Calu3 (cell line): ENCODE measurements around the gene NOM1. TPM values are rescaled to one million over a fixed set of nuclear protein-coding genes. Genes with fewer than 3 reads are reported as not detected.

ENCODE experiments used
- BruUV-seq: library from RNA; stranded (reverse); fragments of 400-500 nt; replicated peaks from 2 replicates; lab custom pipeline; 2021; lab: Mats Ljungman, UMichigan
- CTCF ChIA-PET: fragments of 300-600 bp; sonication (Branson Sonifier 250); formaldehyde crosslinking; loops from one replicate; lab custom pipeline; 2022; ENCODE audit warnings: antibody characterized with exemption; lab: Charles Lee
- DNase-seq: peaks from one replicate; pipeline ENCODE4 v3.0.0; 2022
- H3K27ac Mint-ChIP-seq: one replicate; pipeline ENCODE4 v1.8.0; 2022; ENCODE audit warnings: mixed read lengths; ENCODE audit not compliant: unreplicated experiment
- H3K27me3 Mint-ChIP-seq: one replicate; pipeline ENCODE4 v1.8.0; 2022; ENCODE audit warnings: mixed read lengths; ENCODE audit not compliant: unreplicated experiment
- H3K36me3 Mint-ChIP-seq: one replicate; pipeline ENCODE4 v1.8.0; 2022; ENCODE audit warnings: mild to moderate bottlenecking, moderate library complexity, mixed read lengths; ENCODE audit not compliant: insufficient read depth, unreplicated experiment
- H3K4me1 Mint-ChIP-seq: one replicate; pipeline ENCODE4 v1.8.0; 2022; ENCODE audit warnings: mild to moderate bottlenecking, low read depth, mixed read lengths; ENCODE audit not compliant: unreplicated experiment
- H3K4me3 Mint-ChIP-seq: one replicate; pipeline ENCODE4 v1.8.0; 2022; ENCODE audit warnings: mild to moderate bottlenecking, low read depth, moderate library complexity, mixed read lengths; ENCODE audit not compliant: unreplicated experiment
- H3K9me3 Mint-ChIP-seq: one replicate; pipeline ENCODE4 v1.8.0; 2022; ENCODE audit warnings: low read depth, mixed read lengths; ENCODE audit not compliant: unreplicated experiment
- intact Hi-C: fragments of 100-400 bp; cut with micrococcal nuclease; formaldehyde crosslinking; loops from one replicate; pipeline ENCODE4 v1.10.0; 2022; ENCODE audit not compliant: unreplicated experiment
- total RNA-seq: library from RNA; stranded (reverse); gene quantifications from 2 replicates; pipeline ENCODE4 v1.2.3, GENCODE V29; 2022
- TF ChIP-seq, protein P1 (sequence below): fragments of 200-600 bp; IDR thresholded peaks from one replicate; pipeline ENCODE4 v1.8.0; 2022; ENCODE audit warnings: antibody characterized with exemption; ENCODE audit not compliant: unreplicated experiment

Gene NOM1
- total RNA-seq, 1 experiment from 2014 or later = 35.1 TPM

DNA sequence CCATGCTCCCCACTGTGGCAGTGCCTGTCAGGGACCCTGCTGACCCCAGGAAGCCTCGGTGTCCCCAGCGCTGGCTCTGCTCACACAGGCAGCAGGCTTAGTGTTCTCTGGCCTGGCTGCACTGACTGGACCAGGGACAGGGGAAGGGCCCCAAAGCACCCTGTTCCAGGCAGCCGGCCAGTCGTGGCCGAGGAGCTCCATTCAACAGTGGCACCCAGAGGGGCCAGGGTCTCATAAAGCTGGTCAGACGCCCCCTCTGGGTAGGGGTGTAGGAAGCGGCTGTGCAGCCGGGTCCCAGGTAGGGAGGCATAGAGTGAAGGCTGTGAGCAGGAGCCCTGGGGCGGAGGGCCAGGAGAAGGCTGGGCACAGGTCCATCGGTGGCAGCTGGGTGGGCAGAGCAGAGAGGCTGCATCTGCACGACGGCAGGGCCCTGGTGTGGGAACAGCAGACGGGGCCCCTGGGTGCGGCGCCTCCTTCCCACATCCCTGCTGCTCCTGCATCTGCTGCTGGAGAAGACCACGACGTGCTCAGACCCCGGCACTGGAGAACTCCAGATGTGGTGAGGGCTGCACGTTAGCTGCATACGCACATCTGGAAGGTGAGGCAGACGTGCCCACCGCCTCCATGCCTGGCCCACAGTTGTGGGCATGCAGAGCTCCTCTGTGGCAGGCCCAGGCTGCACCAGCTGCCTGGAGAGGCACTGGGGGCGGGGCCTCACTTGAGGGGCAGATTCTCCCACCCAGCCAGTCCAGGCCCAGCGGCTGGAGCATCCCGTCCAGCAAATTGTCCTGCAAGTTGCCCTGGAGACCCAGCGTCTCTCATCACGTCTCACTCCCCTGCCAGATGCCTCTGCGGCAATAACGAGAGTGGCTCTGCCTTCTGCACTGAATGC, 35.8 kb downstream of the NOM1 start:
- Mint-ChIP-seq H3K4me1 (no peaks in the 10 kb centered on the region), H3K27ac (no peak overlapping the region), H3K9me3 (no peaks in the 10 kb centered on the region), H3K36me3 (peaks cover 15% of the 10 kb centered on the region), H3K4me3 (no peak overlapping the region), H3K27me3 (no peaks in the 10 kb centered on the region)
- no TSS peak for BruUV-seq
- CTCF ChIA-PET = no interaction called here
- TF ChIP-seq, protein P1, sequence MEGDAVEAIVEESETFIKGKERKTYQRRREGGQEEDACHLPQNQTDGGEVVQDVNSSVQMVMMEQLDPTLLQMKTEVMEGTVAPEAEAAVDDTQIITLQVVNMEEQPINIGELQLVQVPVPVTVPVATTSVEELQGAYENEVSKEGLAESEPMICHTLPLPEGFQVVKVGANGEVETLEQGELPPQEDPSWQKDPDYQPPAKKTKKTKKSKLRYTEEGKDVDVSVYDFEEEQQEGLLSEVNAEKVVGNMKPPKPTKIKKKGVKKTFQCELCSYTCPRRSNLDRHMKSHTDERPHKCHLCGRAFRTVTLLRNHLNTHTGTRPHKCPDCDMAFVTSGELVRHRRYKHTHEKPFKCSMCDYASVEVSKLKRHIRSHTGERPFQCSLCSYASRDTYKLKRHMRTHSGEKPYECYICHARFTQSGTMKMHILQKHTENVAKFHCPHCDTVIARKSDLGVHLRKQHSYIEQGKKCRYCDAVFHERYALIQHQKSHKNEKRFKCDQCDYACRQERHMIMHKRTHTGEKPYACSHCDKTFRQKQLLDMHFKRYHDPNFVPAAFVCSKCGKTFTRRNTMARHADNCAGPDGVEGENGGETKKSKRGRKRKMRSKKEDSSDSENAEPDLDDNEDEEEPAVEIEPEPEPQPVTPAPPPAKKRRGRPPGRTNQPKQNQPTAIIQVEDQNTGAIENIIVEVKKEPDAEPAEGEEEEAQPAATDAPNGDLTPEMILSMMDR = no peak
- intact Hi-C loops = no loop called here
- DNase-seq = no peak

- CTCF ChIA-PET = no interaction called here
- Mint-ChIP-seq H3K27ac (no peak overlapping the region), H3K4me3 (no peak overlapping the region), H3K27me3 (no peaks in the 10 kb centered on the region), H3K36me3 (peaks cover 15% of the 10 kb centered on the region), H3K9me3 (no peaks in the 10 kb centered on the region), H3K4me1 (no peaks in the 10 kb centered on the region)
- TF ChIP-seq, protein P1 = no peak
- DNase-seq = no peak
- BruUV-seq = no TSS peak
- intact Hi-C loops = no loop called here
These were observed 36.9 kb downstream of the NOM1 start for GRCh38 chr7:156986378-156986777.

- TF ChIP-seq, protein P1 = no peak
- Mint-ChIP-seq H3K4me1 (no peaks in the 10 kb centered on the region), H3K9me3 (no peaks in the 10 kb centered on the region), H3K27me3 (no peaks in the 10 kb centered on the region), H3K36me3 (peaks cover 15% of the 10 kb centered on the region), H3K4me3 (no peak overlapping the region), H3K27ac (no peak overlapping the region)
- no peak for DNase-seq
- no TSS peak for BruUV-seq
- intact Hi-C loops = no loop called here
- CTCF ChIA-PET = interaction anchor here (1.2 kb wide), 1 partner anchor 13 kb away, joined by 3 read pairs; no protein-coding TSS in a partner anchor
These were observed 39.1 kb downstream of the NOM1 start for GRCh38 chr7:156988343-156989185.

DNA sequence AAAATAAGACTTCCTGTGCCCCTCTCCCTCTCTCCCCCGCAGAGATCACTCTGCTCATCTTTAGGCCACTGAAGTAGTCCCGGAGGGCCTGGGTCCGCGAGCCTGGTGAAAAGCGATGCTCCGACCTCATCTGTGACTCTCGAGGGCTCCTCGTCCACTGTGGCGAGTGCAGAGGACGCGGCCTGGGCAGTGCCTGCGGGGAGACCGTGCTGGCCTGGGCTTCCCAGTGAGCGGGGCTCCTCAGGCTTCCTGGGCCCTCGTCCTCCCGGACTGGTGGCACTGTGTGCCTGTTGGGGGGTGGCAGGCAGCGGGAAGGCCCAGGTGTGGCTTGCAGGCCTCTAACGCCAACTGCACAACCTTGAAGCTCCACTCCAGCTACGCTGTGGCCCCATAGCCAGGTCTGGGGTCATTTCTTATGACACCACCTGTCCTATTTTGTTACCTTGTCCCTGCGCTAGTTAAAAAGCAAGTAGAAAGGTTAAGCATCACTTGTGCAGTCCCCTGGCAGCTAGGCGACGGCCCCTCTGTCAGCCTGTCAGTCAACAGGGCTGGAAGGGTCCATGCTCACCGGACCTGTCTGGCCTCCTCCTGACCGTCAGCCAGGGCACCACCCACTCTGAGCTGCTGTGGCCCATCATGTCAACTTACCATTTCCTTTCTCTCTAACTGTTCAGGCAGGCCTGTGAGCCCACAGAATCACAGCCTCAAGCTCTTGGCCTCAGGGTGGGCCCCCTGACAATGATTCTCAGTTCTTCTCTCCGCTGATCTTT, 40.4 kb downstream of the NOM1 start:
- no peak for DNase-seq
- Mint-ChIP-seq H3K9me3 (no peaks in the 10 kb centered on the region), H3K27ac (no peak overlapping the region), H3K4me3 (no peak overlapping the region), H3K36me3 (peaks cover 15% of the 10 kb centered on the region), H3K27me3 (no peaks in the 10 kb centered on the region), H3K4me1 (no peaks in the 10 kb centered on the region)
- no TSS peak for BruUV-seq
- CTCF ChIA-PET = interaction anchor here (0.5 kb wide), 1 partner anchor 252 kb away, joined by 4 read pairs; no protein-coding TSS in a partner anchor
- intact Hi-C loops = no loop called here
- TF ChIP-seq, protein P1 = no peak
